GM08714 (cell line): ENCODE results near the gene BUD23.

ENCODE experiments used
- H3K4me3 ChIP-seq: fragments of 200-500 bp; sonication (Bioruptor generic); 2 replicates; pipeline ENCODE4 v1.5.1; 2014; ENCODE audit warnings: mild to moderate bottlenecking, low read length, inconsistent platforms
- ZNF274 ChIP-seq: IDR thresholded peaks from 2 replicates; pipeline ENCODE4 v1.6.1; 2012; ENCODE audit warnings: mild to moderate bottlenecking, low read depth, low read length

Gene BUD23

GRCh38 chr7:73728551-73728950 is 45.2 kb downstream of the BUD23 start:
- TF ChIP-seq ZNF274: no peak

GRCh38 chr7:73730485-73730884 is 47.1 kb downstream of the BUD23 start:
- no peak overlapping the region for H3K4me3 ChIP-seq
- TF ChIP-seq ZNF274: no peak

More at GRCh38 chr7:73728551-73728950, 45.2 kb downstream of the BUD23 start:
- H3K4me3 ChIP-seq: no peak overlapping the region

GRCh38 chr7:73732397-73732796 is 49.0 kb downstream of the BUD23 start:
- TF ChIP-seq ZNF274: no peak
- H3K4me3 ChIP-seq: no peak overlapping the region

- no peak for TF ChIP-seq ZNF274
Observed at GRCh38 chr7:73734619-73735527, 51.5 kb downstream of the BUD23 start.

GRCh38 chr7:73735528-73735905 is 52.1 kb downstream of the BUD23 start:
- no peak for TF ChIP-seq ZNF274
- no peak overlapping the region for H3K4me3 ChIP-seq

More at GRCh38 chr7:73734619-73735527, 51.5 kb downstream of the BUD23 start:
- no peak overlapping the region for H3K4me3 ChIP-seq

GRCh38 chr7:73736885-73737284 is 53.5 kb downstream of the BUD23 start:
- H3K4me3 ChIP-seq: no peak overlapping the region
- no peak for TF ChIP-seq ZNF274

GRCh38 chr7:73737491-73738219 is 54.3 kb downstream of the BUD23 start:
- no peak overlapping the region; the same call in 1 of the 2 replicates for H3K4me3 ChIP-seq
- no peak for TF ChIP-seq ZNF274

GRCh38 chr7:73738220-73738611 is 54.8 kb downstream of the BUD23 start:
- no peak for TF ChIP-seq ZNF274
- peak overlapping the region; percentile 83 for H3K4me3 ChIP-seq

- peak within 1 kb of the TSS; percentile 83 for H3K4me3 ChIP-seq
- TF ChIP-seq ZNF274: no peak
Observed at GRCh38 chr7:73738612-73739386, 55.4 kb downstream of the BUD23 start, which contains the start of gene ABHD11. ABHD11 (minus strand) TSS chr7:73738802; CDS start chr7:73738770, 32 bp downstream.

GRCh38 chr7:73739387-73739767 is 56.0 kb downstream of the BUD23 start:
- no peak for TF ChIP-seq ZNF274
- peak overlapping the region; percentile 79; the same call in 1 of the 2 replicates for H3K4me3 ChIP-seq

- H3K4me3 ChIP-seq: no peak overlapping the region
- TF ChIP-seq ZNF274: no peak
Observed at GRCh38 chr7:73740212-73740611, 56.8 kb downstream of the BUD23 start.

- H3K4me3 ChIP-seq: no peak overlapping the region
- TF ChIP-seq ZNF274: no peak
Observed at GRCh38 chr7:73740771-73741170, 57.4 kb downstream of the BUD23 start.

GRCh38 chr7:73741600-73741999 is 58.2 kb downstream of the BUD23 start:
- TF ChIP-seq ZNF274: no peak
- no peak overlapping the region for H3K4me3 ChIP-seq

GRCh38 chr7:73742338-73742752 is 58.9 kb downstream of the BUD23 start:
- TF ChIP-seq ZNF274: no peak
- no peak overlapping the region for H3K4me3 ChIP-seq
